WTC11 (cell line): ENCODE results near the gene TM9SF3.
"Not testable (repeated sequence)": the region's sequence is repeated elsewhere in the genome, so short reads cannot be mapped to it uniquely, and the experiment has no call there.

Experiments
- FOXJ3 ChIP-seq: sonication (generic); formaldehyde crosslinking; IDR thresholded peaks from 2 replicates; pipeline ENCODE4 v1.9.0; 2021; ENCODE audit warnings: missing genetic modification reagents, mild to moderate bottlenecking, borderline replicate concordance
- TF ChIP-seq, protein P1 (sequence below): sonication (generic); formaldehyde crosslinking; IDR thresholded peaks from 2 replicates; pipeline ENCODE4 v1.8.0; 2023; ENCODE audit warnings: missing genetic modification reagents, mild to moderate bottlenecking, borderline replicate concordance

DNA sequence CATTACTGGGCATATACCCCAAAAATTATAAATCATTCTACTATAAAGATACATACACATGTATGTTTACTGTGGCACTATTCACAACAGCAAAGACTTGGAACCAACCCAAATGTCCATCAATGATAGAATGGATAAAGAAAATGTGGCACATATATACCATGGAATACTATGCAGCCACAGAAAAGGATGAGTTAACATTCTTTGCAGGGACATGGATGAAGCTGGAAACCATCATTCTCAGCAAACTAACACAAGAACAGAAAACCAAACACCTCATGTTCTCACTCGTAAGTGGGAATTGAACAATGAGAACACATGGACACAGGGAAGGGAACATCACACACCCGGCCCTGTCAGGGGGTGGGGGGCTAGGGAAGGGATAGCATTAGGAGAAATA lies 12.2 kb downstream of the TM9SF3 start:
- TF ChIP-seq, protein P1, sequence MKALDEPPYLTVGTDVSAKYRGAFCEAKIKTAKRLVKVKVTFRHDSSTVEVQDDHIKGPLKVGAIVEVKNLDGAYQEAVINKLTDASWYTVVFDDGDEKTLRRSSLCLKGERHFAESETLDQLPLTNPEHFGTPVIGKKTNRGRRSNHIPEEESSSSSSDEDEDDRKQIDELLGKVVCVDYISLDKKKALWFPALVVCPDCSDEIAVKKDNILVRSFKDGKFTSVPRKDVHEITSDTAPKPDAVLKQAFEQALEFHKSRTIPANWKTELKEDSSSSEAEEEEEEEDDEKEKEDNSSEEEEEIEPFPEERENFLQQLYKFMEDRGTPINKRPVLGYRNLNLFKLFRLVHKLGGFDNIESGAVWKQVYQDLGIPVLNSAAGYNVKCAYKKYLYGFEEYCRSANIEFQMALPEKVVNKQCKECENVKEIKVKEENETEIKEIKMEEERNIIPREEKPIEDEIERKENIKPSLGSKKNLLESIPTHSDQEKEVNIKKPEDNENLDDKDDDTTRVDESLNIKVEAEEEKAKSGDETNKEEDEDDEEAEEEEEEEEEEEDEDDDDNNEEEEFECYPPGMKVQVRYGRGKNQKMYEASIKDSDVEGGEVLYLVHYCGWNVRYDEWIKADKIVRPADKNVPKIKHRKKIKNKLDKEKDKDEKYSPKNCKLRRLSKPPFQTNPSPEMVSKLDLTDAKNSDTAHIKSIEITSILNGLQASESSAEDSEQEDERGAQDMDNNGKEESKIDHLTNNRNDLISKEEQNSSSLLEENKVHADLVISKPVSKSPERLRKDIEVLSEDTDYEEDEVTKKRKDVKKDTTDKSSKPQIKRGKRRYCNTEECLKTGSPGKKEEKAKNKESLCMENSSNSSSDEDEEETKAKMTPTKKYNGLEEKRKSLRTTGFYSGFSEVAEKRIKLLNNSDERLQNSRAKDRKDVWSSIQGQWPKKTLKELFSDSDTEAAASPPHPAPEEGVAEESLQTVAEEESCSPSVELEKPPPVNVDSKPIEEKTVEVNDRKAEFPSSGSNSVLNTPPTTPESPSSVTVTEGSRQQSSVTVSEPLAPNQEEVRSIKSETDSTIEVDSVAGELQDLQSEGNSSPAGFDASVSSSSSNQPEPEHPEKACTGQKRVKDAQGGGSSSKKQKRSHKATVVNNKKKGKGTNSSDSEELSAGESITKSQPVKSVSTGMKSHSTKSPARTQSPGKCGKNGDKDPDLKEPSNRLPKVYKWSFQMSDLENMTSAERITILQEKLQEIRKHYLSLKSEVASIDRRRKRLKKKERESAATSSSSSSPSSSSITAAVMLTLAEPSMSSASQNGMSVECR (CRISPR knock-in tag) = not testable (repeated sequence)
- TF ChIP-seq FOXJ3 (CRISPR knock-in tag) = not testable (repeated sequence)
